HG03521 (cell line): ENCODE measurements around the gene PACSIN3.
A peak's percentile ranks its signal among the peaks of the same experiment; 100 is the strongest.

Experiments
- ATAC-seq: cut with Tn5 transposase; IDR thresholded peaks from one replicate; pipeline ENCODE4 v1.9.1; 2021; ENCODE audit warnings: mild to moderate bottlenecking, moderate library complexity; ENCODE audit not compliant: unreplicated experiment

Gene PACSIN3

DNA sequence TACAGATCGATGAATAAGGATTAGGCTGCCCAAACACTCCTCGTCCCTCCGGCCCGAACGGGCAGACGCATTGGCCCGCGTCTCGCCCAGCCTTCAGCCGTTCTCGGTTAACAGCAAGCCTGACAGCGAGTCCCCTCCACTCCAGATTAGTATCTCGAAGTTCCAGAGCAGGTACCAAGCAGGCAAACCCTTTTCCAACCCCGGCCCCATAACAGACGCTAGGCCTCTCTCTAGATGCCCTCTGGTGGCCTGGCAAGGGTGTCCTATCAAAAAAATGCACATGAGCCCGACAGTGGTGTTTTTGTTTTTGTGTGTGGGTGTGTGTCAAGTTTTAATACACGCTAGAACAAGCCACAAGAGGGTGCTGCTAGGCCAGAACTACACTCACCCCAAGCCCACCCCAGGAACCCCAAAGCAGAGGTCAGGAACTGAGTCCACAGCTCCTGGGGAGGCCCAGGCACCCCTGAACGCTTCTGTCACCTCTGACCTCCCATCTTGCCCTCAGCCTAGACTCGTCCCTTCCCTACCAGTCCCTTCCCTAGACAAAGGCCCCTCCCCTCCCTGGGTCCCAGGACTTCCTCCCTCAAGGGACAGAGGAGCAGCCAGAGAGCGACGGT lies 8.9 kb downstream of the PACSIN3 start:
- ATAC-seq = peak; percentile 36

DNA sequence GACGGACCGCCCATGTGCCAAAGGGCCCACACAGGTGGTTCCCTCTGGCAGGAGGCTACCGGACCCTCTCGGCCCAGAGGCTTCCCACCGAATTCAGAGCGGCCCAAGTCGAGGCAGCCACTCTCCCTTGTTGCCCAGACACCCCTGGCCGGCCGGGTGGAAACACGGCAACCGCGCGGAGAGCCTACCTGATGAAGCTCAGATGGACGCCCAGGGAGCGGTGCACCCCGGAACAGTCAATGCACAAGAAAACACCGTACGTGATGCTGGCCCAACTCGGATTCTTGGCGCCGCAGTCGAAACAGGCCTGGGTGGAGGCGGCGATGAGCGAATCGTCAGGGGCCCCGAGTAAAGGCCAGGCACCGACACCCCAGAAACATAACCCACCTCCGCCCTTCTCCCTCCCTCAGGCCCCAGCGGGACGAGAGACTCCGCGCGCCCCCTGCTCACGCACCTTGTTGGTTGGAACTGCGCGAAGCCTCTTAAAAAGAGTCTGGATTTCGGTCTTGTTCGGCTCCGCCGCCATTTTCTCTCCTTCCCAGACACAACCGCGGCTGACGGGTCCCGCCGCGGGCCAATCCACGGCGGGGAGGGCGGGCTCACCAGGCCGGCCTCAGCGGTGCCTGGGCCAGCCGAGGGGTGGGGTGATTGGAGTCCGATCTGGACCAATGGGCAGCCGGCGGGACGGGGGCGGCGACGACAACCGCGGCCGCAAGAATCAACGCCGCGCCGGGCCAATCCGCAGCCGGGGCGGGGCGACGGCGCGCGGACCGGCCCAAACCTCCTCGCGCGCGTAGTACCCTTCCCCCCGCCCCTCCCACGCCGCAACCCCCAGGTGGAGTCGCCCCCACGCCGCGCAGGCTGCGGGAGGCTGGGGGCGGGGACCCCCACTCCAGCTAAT lies 9.7 kb downstream of the PACSIN3 start, which contains the start of gene ARFGAP2:
Gene ARFGAP2, minus strand, starts transcription at position 552 of the 901 bp plus-strand sequence. Its CDS starts 26 bp downstream, at position 526.
- ATAC-seq = peak; percentile 88

GRCh38 chr11:47175746-47176327 lies 10.4 kb downstream of the PACSIN3 start:
- ATAC-seq = no peak

DNA sequence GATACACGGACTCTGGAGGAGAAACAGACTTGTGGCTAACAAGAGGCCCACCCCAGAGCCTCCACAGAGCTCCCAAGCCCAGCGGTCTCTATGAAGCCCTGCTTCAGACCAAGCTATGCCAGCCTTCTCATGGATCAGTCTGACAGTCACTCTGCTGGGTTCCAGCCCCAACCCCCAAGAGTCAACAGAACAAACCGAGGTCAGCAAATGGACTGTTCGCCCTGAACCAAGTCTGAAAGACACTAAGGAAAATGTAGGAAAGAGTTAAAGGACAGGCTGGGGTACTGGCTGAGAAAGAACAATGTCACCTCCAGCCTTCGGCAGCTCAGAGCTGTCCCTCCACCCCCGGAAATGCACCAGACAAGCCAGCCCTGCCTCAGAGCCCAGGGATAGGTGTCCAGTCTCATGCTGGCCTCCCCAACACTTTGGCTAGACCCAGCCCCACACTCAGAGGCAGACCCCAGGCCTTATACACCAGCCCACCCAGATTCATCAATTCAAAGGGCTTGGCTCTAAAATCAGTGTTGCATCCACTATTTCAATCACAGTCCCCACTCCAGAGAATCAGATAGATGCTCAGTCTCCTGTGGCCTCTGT lies 13.4 kb downstream of the PACSIN3 start:
- ATAC-seq = no peak

DNA sequence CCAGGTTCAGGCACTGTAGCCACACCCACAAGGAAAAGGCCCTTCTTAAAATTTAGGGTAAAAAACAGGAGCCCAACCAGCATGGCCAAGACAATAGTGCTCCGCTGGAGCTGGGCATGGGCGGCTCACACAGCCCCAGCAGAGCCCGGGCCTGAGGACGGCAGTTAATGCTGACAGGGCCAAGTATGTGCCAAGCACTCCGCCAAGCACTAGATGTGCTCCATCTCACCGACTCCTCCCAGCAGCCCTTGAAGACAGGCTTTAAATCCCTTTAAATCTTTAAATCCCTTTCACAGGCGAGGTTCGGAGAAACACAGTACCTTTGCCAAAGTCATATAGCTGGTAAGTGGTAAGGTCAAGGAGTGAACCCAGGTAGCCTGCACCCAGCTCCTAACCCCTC lies 14.4 kb downstream of the PACSIN3 start:
- ATAC-seq = no peak

GRCh38 chr11:47171061-47171838 lies 15.0 kb downstream of the PACSIN3 start:
- ATAC-seq = no peak

GRCh38 chr11:47166368-47166767 lies 19.9 kb downstream of the PACSIN3 start:
- ATAC-seq = no peak

DNA sequence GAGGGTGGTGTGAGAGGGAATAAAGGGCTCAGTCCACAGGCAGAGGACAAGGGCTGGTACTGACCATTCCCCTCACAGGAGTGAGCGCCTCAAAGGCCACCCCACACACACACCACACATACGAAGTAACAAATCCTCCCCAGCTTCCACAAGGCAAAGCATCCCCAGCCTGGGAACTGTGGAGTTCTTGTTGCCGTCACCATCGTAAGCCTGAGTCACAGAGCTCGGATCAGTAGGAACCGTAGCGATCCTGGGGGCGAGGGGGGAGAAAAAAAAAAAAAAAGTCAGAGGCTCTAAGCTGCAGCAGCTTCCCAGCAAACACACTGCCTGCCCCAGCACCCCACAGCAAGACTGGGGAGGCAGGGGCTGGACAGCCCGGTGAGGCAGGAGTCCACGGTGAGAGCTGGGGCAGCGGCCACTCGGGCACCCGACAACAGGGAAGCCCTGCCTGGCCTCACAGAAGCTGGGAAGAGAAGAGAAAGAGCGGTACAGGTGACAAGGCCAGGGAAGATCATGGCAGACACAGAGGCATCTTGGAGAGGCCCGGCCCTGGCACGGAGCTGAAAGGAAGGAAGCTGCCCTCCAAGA lies 20.9 kb downstream of the PACSIN3 start:
- no peak for ATAC-seq

DNA sequence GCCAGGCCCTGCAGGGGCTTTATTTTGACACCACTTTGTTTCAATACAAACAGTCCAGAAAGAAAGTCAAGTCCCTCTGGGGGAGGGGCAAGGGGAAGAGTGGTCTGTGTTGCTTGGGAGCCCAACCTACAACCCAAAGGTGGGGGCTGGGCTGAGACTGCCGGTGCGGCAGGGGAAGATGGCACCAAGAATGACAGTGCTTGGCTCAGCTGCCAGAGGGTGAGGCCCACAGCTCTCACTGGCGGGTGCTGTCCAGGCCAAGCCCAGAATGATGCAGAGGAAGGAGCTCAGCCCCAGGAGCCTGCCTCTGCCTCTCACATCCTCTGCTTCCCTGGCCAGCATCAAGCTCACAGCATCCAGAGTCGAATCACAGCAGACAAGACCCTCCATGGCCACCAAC lies 21.9 kb downstream of the PACSIN3 start:
- no peak for ATAC-seq

- no peak for ATAC-seq
Observed at GRCh38 chr11:47163898-47164297, 22.3 kb downstream of the PACSIN3 start.

- ATAC-seq = no peak
Observed at GRCh38 chr11:47163193-47163592, 23.0 kb downstream of the PACSIN3 start.

- ATAC-seq = no peak
Observed at GRCh38 chr11:47162426-47162825, 23.8 kb downstream of the PACSIN3 start.

DNA sequence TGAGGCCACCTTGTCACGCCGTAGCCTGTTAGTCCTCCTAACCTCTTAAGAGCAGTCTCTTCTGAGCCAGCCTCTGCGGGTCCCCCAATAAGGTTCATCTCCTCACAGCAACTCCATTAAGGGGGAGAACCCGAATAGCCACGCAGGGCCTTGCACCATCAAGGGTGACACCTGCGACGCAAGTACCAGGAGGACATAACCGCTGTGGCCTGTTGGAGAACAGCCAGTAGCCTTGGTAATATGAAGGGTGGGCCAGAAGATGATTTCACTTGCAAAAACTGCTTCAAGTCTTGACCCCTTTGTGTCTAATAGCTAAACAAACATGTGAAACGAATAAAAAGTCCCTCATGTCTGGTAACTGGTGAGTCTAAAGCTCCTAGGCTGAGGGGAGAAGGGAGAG lies 24.3 kb downstream of the PACSIN3 start:
- ATAC-seq = no peak

- ATAC-seq = peak; percentile 63
Observed at GRCh38 chr11:47161134-47161854, 24.9 kb downstream of the PACSIN3 start.

DNA sequence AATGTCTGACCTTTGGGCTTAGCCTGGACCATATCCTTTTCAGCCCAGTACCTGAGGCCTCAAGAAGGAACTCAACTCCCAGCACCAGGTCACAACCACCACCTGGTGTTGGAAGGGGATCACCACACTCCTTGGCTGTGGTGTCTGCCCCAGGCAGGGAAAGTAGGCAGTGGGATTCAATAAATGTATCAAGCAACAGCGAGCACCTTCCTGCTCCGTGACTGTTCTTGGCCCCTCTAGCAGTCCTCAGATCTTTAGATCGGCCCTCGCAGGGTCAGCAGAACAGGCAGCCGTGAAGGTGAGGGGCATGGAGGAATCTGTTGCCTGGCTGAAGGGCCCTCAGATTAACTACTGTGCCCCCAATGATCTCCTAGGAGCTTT lies 25.5 kb downstream of the PACSIN3 start:
- no peak for ATAC-seq

DNA sequence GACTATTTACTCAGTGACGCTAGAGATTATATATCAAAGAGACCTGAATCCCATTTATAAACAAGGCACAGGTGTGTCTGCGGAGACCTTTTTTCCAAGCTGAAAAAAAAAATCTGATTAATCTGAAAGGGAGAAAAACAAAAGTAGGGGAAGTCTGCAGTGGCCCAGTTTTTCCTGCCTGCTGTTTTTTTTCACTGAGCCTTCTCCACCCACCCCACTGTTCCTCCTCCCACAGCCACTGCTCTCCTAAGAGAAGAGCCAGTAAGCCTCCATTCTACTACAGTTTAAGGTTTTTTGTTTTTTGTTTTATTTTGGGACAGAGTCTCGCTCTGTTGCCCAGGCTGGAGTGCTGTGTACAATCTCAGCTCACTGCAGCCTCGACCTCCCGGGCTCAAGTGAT lies 28.0 kb downstream of the PACSIN3 start:
- ATAC-seq = no peak

GRCh38 chr11:47157805-47158204 lies 28.4 kb downstream of the PACSIN3 start:
- no peak for ATAC-seq

GRCh38 chr11:47156951-47157350 lies 29.3 kb downstream of the PACSIN3 start:
- ATAC-seq = no peak

GRCh38 chr11:47156333-47156732 lies 29.9 kb downstream of the PACSIN3 start:
- no peak for ATAC-seq

- no peak for ATAC-seq
Observed at GRCh38 chr11:47155879-47156278, 30.4 kb downstream of the PACSIN3 start.
